DND-41 (cell line): ENCODE results near the gene TDRD1.

ENCODE experiments used
- ATAC-seq: fragments of 200-7000 bp; cut with Tn5 transposase; 3 replicates; pipeline ENCODE4 v1.9.1; 2021; ENCODE audit warnings: low read depth; ENCODE audit not compliant: insufficient read depth
- DNase-seq: peaks from one replicate; pipeline ENCODE4 v3.0.0-alpha.2; 2020
- H2AFZ ChIP-seq: 2 replicates; pipeline ENCODE4 v1.6.0; 2012; ENCODE audit warnings: low read depth, low read length
- H3K27ac ChIP-seq: 2 replicates; pipeline ENCODE4 v1.5.1; 2012; ENCODE audit warnings: low read length, inconsistent platforms
- H3K27me3 ChIP-seq: fragments of 200-600 bp; sonication (generic); 2 replicates; pipeline ENCODE4 v1.6.0; 2012; ENCODE audit warnings: low read length, mild to moderate bottlenecking, inconsistent platforms; ENCODE audit not compliant: insufficient read depth, poor library complexity
- H3K36me3 ChIP-seq: 2 replicates; pipeline ENCODE4 v1.5.1; 2012; ENCODE audit warnings: low read length, inconsistent platforms; ENCODE audit not compliant: insufficient read depth
- H3K4me1 ChIP-seq: 2 replicates; pipeline ENCODE4 v1.5.1; 2012; ENCODE audit warnings: mild to moderate bottlenecking, low read length; ENCODE audit not compliant: insufficient read depth
- H3K4me2 ChIP-seq: 2 replicates; pipeline ENCODE4 v1.6.0; 2012; ENCODE audit warnings: mild to moderate bottlenecking, moderate library complexity, low read length, inconsistent platforms; ENCODE audit not compliant: insufficient read depth
- H3K4me3 ChIP-seq, 2 experiments: fragments of 200-600 bp in 1 of 2; shearing (Covaris generic) in 1 of 2; 2 replicates each; pipeline ENCODE4 v1.5.1; 2012 to 2016; ENCODE audit warnings: inconsistent platforms in 2 of 2, low read length in 2 of 2, mild to moderate bottlenecking in 2 of 2, low read depth in 1 of 2, moderate library complexity in 1 of 2
- H3K79me2 ChIP-seq: 2 replicates; pipeline ENCODE4 v1.6.0; 2012; ENCODE audit warnings: low read length, inconsistent platforms; ENCODE audit not compliant: insufficient read depth
- H3K9ac ChIP-seq: 2 replicates; pipeline ENCODE4 v1.6.0; 2012; ENCODE audit warnings: low read depth, mild to moderate bottlenecking, inconsistent platforms, low read length, moderate library complexity
- H3K9me3 ChIP-seq: 2 replicates; pipeline ENCODE4 v1.5.1; 2012; ENCODE audit warnings: low read length, moderate library complexity, mild to moderate bottlenecking, inconsistent platforms; ENCODE audit not compliant: insufficient read depth, severe bottlenecking
- H4K20me1 ChIP-seq: 2 replicates; pipeline ENCODE4 v1.6.0; 2012; ENCODE audit warnings: low read length; ENCODE audit not compliant: insufficient read depth
- CTCF ChIP-seq: IDR thresholded peaks from 2 replicates; pipeline ENCODE4 v1.5.1; 2012; ENCODE audit warnings: borderline replicate concordance, low read length, moderate library complexity, mild to moderate bottlenecking; ENCODE audit not compliant: poor library complexity, severe bottlenecking; ENCODE audit errors: extremely low read depth
- EZH2 ChIP-seq: IDR thresholded peaks from 3 replicates; pipeline ENCODE4 v1.6.1; 2012; ENCODE audit warnings: borderline replicate concordance, low read depth, mild to moderate bottlenecking, moderate library complexity, low read length, inconsistent platforms; ENCODE audit not compliant: severe bottlenecking

The TDRD1 gene

GRCh38 chr10:114271075-114271778 lies 92.1 kb downstream of the TDRD1 start:
- H3K36me3 ChIP-seq: no peaks in the 10 kb centered on the region
- no peaks in the 10 kb centered on the region for H3K79me2 ChIP-seq
- H3K27me3 ChIP-seq: peaks cover 3% of the 10 kb centered on the region
- ATAC-seq (no peak), DNase-seq (no peak)
- no peak overlapping the region for H3K9ac ChIP-seq
- H3K4me3 ChIP-seq: no peak overlapping the region
- H3K27ac ChIP-seq: no peak overlapping the region
- TF ChIP-seq CTCF (no peak), EZH2 (no peak)
- H3K9me3 ChIP-seq: no peaks in the 10 kb centered on the region
- H3K4me1 ChIP-seq: no peaks in the 10 kb centered on the region
- H4K20me1 ChIP-seq: no peaks in the 10 kb centered on the region
- H2AFZ ChIP-seq: no peak overlapping the region
- H3K4me2 ChIP-seq: no peak overlapping the region

- ATAC-seq: no peak
- Histone ChIP-seq H3K4me1 (no peaks in the 10 kb centered on the region), H3K27ac (no peak overlapping the region), H3K9me3 (no peaks in the 10 kb centered on the region), H3K36me3 (no peaks in the 10 kb centered on the region), H3K9ac (no peak overlapping the region), H3K4me2 (no peak overlapping the region), H3K4me3 (no peak overlapping the region), H3K79me2 (no peaks in the 10 kb centered on the region), H2AFZ (no peak overlapping the region), H4K20me1 (no peaks in the 10 kb centered on the region), H3K27me3 (peaks cover 3% of the 10 kb centered on the region)
- no peak for DNase-seq
- TF ChIP-seq CTCF: no peak
- TF ChIP-seq EZH2: no peak
Observed at GRCh38 chr10:114271779-114272167, 92.6 kb downstream of the TDRD1 start.

GRCh38 chr10:114272696-114273095 lies 93.5 kb downstream of the TDRD1 start:
- Histone ChIP-seq H2AFZ (no peak overlapping the region), H4K20me1 (no peaks in the 10 kb centered on the region), H3K27ac (no peak overlapping the region), H3K79me2 (no peaks in the 10 kb centered on the region), H3K4me3 (no peak overlapping the region), H3K36me3 (no peaks in the 10 kb centered on the region), H3K4me2 (no peak overlapping the region), H3K4me1 (no peaks in the 10 kb centered on the region), H3K27me3 (peaks cover 3% of the 10 kb centered on the region), H3K9me3 (no peaks in the 10 kb centered on the region), H3K9ac (no peak overlapping the region)
- no peak for TF ChIP-seq EZH2
- ATAC-seq (no peak), DNase-seq (no peak)

- Histone ChIP-seq H3K36me3 (no peaks in the 10 kb centered on the region), H3K4me2 (no peak overlapping the region), H2AFZ (no peak overlapping the region), H3K27me3 (peaks cover 3% of the 10 kb centered on the region), H3K9ac (no peak overlapping the region), H3K9me3 (no peaks in the 10 kb centered on the region), H3K4me3 (no peak overlapping the region), H3K27ac (no peak overlapping the region), H4K20me1 (no peaks in the 10 kb centered on the region), H3K4me1 (no peaks in the 10 kb centered on the region), H3K79me2 (no peaks in the 10 kb centered on the region)
- TF ChIP-seq EZH2: no peak
- no peak for TF ChIP-seq CTCF
- DNase-seq (no peak), ATAC-seq (no peak)
Observed at GRCh38 chr10:114273910-114274309, 94.8 kb downstream of the TDRD1 start.
